Measurements from ENCODE around the gene RAB11FIP3. TPM values are rescaled to one million over a fixed set of nuclear protein-coding genes. Genes with fewer than 3 reads are reported as not detected.

RAB11FIP3 gene
- total and polyA plus RNA-seq, 9 of the 15 experiments (the other 6 are each of a cell fraction or from before 2014, with no cell fraction given): 0.46 to 13.1 (median 4.3) TPM

GRCh38 chr16:483341-484075 is 58.1 kb downstream of the RAB11FIP3 start (continued):
- TF ChIP-seq ZBTB43 (CRISPR knock-in tag; IDR thresholded peaks at IDR 0.05) (no peak), ZNF780A (CRISPR knock-in tag; IDR thresholded peaks at IDR 0.05) (no peak), TEAD1 (CRISPR knock-in tag; IDR thresholded peaks at IDR 0.05) (no peak), POLR2B (IDR thresholded peaks at IDR 0.05; ENCODE audit: low read depth, partially characterized antibody) (no peak), ZHX1 (conservative IDR thresholded peaks at IDR 0.05; ENCODE audit: low read length) (no peak), NCOA6 (IDR thresholded peaks at IDR 0.05) (no peak), XRCC3 (IDR thresholded peaks at IDR 0.05) (no peak), RHOXF2B (CRISPR knock-in tag; conservative IDR thresholded peaks at IDR 0.05) (no peak), TEAD2 (tag; IDR thresholded peaks at IDR 0.05) (no peak), PBX2 (CRISPR knock-in tag; IDR thresholded peaks at IDR 0.05; ENCODE audit: low read depth) (no peak), PBX2 (tag; conservative IDR thresholded peaks at IDR 0.05; ENCODE audit: low read depth) (peak; percentile 15; the same call in 1 of the 2 replicates), CHD2 (IDR thresholded peaks at IDR 0.05; ENCODE audit: low read depth, low read length) (no peak), NR4A1 (CRISPR knock-in tag; IDR thresholded peaks at IDR 0.05) (0 out of 2 replicates have a peak, but pooled peaks have one; percentile 32), NR4A1 (tag; IDR thresholded peaks at IDR 0.05) (no peak), RFX1 (IDR thresholded peaks at IDR 0.05) (no peak), ZNF140 (CRISPR knock-in tag; IDR thresholded peaks at IDR 0.05) (no peak), TFAP4 (CRISPR knock-in tag; IDR thresholded peaks at IDR 0.05; ENCODE audit: borderline replicate concordance) (peak; percentile 44; the same call in 1 of the 2 replicates), MEIS2 (IDR thresholded peaks at IDR 0.05; ENCODE audit: partially characterized antibody) (peak; percentile 8)

Data from K562 (cell line).